ENCODE results near the gene ZDHHC11B.
"Not testable (repeated sequence)": the region's sequence is repeated elsewhere in the genome, so short reads cannot be mapped to it uniquely, and the experiment has no call there.

DNA sequence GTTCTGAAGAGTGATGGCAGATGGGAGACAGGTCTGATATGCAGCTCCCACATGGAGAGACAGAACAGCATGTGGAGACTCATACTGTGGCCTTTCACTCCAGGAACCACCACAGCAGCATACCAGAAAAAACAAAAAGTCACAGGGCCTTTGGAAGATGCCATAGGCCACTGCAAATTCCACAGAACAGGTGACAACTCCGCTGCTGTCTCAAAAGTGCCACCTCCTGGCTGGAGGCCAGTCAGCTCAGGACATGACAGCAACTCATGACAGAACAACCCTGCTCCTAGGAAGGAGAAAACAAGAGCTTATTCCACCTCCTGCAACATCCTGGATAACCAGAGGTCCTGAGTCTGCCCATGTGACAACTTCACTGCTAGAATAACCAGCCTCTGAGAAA, 41.0 kb upstream of the ZDHHC11B start:
- TF ChIP-seq POLR2A (IDR thresholded peaks at IDR 0.05) = not testable (repeated sequence)
- TF ChIP-seq, protein P1, sequence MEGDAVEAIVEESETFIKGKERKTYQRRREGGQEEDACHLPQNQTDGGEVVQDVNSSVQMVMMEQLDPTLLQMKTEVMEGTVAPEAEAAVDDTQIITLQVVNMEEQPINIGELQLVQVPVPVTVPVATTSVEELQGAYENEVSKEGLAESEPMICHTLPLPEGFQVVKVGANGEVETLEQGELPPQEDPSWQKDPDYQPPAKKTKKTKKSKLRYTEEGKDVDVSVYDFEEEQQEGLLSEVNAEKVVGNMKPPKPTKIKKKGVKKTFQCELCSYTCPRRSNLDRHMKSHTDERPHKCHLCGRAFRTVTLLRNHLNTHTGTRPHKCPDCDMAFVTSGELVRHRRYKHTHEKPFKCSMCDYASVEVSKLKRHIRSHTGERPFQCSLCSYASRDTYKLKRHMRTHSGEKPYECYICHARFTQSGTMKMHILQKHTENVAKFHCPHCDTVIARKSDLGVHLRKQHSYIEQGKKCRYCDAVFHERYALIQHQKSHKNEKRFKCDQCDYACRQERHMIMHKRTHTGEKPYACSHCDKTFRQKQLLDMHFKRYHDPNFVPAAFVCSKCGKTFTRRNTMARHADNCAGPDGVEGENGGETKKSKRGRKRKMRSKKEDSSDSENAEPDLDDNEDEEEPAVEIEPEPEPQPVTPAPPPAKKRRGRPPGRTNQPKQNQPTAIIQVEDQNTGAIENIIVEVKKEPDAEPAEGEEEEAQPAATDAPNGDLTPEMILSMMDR (IDR thresholded peaks at IDR 0.05) = not testable (repeated sequence)

Measured in body of pancreas (tissue), 4 donors.